ENCODE results near the gene PREB.

Gene PREB

DNA sequence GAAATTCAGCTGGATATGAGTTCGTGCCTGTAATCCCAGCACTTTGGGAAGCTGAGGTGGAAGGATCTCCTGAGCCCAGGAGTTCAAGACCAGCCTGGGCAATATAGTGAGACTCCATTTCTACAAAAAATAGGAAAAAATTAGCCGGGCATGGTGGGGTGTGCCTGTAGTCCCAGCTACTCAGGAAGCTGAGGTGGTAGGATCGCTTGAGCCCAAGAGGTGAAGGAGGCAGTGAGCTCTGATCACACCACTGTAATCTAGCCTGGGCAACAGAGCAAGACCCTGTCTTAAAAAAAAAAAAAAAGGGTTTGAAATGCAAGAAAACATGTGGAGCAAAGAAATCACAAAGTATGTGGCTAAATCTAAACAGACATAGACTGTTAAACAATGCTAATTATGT is 25.4 kb downstream of the PREB start:
- H3K27me3 ChIP-seq (ENCODE audit: insufficient read depth, low read depth, severe bottlenecking) = no peaks in the 10 kb centered on the region
- H3K9me3 ChIP-seq (ENCODE audit: severe bottlenecking) = no peaks in the 10 kb centered on the region
- TF ChIP-seq, protein P1, sequence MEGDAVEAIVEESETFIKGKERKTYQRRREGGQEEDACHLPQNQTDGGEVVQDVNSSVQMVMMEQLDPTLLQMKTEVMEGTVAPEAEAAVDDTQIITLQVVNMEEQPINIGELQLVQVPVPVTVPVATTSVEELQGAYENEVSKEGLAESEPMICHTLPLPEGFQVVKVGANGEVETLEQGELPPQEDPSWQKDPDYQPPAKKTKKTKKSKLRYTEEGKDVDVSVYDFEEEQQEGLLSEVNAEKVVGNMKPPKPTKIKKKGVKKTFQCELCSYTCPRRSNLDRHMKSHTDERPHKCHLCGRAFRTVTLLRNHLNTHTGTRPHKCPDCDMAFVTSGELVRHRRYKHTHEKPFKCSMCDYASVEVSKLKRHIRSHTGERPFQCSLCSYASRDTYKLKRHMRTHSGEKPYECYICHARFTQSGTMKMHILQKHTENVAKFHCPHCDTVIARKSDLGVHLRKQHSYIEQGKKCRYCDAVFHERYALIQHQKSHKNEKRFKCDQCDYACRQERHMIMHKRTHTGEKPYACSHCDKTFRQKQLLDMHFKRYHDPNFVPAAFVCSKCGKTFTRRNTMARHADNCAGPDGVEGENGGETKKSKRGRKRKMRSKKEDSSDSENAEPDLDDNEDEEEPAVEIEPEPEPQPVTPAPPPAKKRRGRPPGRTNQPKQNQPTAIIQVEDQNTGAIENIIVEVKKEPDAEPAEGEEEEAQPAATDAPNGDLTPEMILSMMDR (IDR thresholded peaks at IDR 0.05; ENCODE audit: low read depth, low read length) = no peak
- DNase-seq = no peak
- no peak overlapping the region for H3K27ac ChIP-seq
- no peak overlapping the region for H3K4me3 ChIP-seq (ENCODE audit: low read depth, low read length)
- H3K36me3 ChIP-seq = no peaks in the 10 kb centered on the region

DNA sequence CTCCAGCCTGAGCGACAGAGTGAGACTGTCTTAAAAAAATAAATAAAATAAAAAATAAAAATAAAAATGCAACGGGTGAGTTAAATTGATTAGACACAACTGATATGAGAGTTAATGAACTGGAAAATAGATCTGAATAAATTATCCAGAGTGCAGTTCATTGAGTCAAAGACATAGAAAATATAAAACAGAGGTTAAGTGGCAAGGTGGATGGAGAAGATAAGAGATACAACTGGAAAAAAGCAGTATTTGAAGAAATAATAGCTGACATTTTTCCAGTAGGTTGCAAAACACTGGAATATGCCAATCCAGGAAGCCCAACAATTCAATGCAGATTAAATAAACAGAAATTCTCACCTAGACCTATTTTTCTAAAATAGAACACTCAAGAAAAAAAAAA is 26.2 kb downstream of the PREB start:
- Histone ChIP-seq H3K36me3 (no peaks in the 10 kb centered on the region), H3K9me3 (ENCODE audit: severe bottlenecking) (no peaks in the 10 kb centered on the region), H3K27ac (no peak overlapping the region), H3K4me3 (ENCODE audit: low read depth, low read length) (no peak overlapping the region), H3K27me3 (ENCODE audit: insufficient read depth, low read depth, severe bottlenecking) (no peaks in the 10 kb centered on the region)
- DNase-seq = no peak
- TF ChIP-seq, protein P1 (IDR thresholded peaks at IDR 0.05; ENCODE audit: low read depth, low read length) = no peak

DNA sequence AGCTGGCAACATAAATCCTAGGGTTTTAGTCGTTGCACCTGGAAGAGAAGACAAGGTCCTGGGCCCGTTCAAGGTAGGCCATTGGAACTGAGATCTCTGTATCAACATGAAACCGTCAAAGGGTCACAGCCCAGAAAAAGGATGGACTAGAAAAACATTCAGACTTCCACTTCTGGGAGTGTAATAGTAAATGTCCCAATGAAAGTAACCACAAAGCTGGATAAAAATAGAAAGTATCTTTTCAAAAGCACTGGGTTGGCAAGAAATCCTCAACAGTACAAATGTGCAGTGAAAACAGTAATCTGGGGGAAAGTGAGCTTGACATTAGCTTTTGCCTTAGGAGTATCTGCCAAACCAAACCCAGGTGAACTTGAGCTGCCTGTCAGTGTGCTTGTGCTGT is 28.5 kb downstream of the PREB start:
- TF ChIP-seq, protein P1 (IDR thresholded peaks at IDR 0.05; ENCODE audit: low read depth, low read length) = no peak
- Histone ChIP-seq H3K27ac (no peak overlapping the region), H3K36me3 (no peaks in the 10 kb centered on the region), H3K4me3 (ENCODE audit: low read depth, low read length) (no peak overlapping the region), H3K27me3 (ENCODE audit: insufficient read depth, low read depth, severe bottlenecking) (no peaks in the 10 kb centered on the region), H3K9me3 (ENCODE audit: severe bottlenecking) (no peaks in the 10 kb centered on the region)
- no peak for DNase-seq

DNA sequence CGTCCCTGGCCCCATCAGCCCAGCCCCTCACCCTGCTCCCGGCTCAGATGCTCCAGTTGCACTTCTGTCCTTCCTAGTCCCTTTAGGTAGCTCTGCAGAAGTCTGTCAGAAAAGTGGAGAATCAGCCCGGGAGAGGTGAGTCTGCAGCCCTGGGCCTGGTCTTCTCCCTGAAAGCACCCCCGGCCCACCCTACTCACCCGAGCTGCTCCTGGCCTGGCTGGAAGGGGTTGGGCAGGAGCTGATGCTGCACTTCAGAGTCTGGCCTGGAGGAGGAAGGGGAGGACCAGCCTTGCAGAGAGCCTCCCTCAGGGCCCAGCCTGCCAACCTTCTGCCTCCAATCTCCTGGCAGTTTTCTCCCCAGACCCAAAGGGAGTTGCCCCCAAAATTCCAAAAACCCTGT is 32.1 kb downstream of the PREB start:
- TF ChIP-seq, protein P1 (IDR thresholded peaks at IDR 0.05; ENCODE audit: low read depth, low read length) = peak; percentile 28; the same call in 1 of the 2 replicates
- H3K36me3 ChIP-seq = no peaks in the 10 kb centered on the region
- DNase-seq = no peak
- no peaks in the 10 kb centered on the region for H3K9me3 ChIP-seq (ENCODE audit: severe bottlenecking)
- no peak overlapping the region for H3K4me3 ChIP-seq (ENCODE audit: low read depth, low read length)
- no peak overlapping the region for H3K27ac ChIP-seq
- no peaks in the 10 kb centered on the region for H3K27me3 ChIP-seq (ENCODE audit: insufficient read depth, low read depth, severe bottlenecking)

DNA sequence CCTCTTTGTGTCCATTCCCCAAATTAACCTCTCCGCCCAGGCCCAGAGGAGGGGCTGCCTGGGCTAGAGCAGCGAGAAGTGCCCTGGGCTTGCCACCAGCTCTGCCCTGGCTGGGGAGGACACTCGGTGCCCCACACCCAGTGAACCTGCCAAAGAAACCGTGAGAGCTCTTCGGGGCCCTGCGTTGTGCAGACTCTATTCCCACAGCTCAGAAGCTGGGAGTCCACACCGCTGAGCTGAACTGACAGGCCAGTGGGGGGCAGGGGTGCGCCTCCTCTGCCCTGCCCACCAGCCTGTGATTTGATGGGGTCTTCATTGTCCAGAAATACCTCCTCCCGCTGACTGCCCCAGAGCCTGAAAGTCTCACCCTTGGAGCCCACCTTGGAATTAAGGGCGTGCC is 34.4 kb downstream of the PREB start:
- no peak overlapping the region for H3K27ac ChIP-seq
- TF ChIP-seq, protein P1 (IDR thresholded peaks at IDR 0.05; ENCODE audit: low read depth, low read length) = peak; percentile 25; the same call in 1 of the 2 replicates
- H3K27me3 ChIP-seq (ENCODE audit: insufficient read depth, low read depth, severe bottlenecking) = no peaks in the 10 kb centered on the region
- no peaks in the 10 kb centered on the region for H3K9me3 ChIP-seq (ENCODE audit: severe bottlenecking)
- no peak for DNase-seq
- no peaks in the 10 kb centered on the region for H3K36me3 ChIP-seq
- no peak overlapping the region for H3K4me3 ChIP-seq (ENCODE audit: low read depth, low read length)

DNA sequence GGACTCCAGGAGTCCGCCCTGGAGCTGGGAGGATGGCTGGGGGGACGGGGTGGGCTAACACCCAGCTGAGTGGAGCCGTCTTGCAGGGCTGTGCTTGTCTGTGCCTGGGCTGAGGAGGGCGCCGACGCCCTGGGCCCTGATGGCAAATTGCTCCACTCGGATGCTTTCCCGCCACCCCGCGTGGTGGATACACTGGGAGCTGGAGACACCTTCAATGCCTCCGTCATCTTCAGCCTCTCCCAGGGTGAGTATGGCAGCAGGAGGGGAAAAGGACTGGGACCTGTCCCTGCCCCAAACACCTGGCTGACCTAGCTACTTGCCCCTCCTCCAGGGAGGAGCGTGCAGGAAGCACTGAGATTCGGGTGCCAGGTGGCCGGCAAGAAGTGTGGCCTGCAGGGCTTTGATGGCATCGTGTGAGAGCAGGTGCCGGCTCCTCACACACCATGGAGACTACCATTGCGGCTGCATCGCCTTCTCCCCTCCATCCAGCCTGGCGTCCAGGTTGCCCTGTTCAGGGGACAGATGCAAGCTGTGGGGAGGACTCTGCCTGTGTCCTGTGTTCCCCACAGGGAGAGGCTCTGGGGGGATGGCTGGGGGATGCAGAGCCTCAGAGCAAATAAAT is 35.0 kb downstream of the PREB start:
- no peaks in the 10 kb centered on the region for H3K36me3 ChIP-seq
- H3K4me3 ChIP-seq (ENCODE audit: low read depth, low read length) = no peak overlapping the region
- H3K9me3 ChIP-seq (ENCODE audit: severe bottlenecking) = no peaks in the 10 kb centered on the region
- H3K27ac ChIP-seq = no peak overlapping the region
- TF ChIP-seq, protein P1 (IDR thresholded peaks at IDR 0.05; ENCODE audit: low read depth, low read length) = no peak
- no peaks in the 10 kb centered on the region for H3K27me3 ChIP-seq (ENCODE audit: insufficient read depth, low read depth, severe bottlenecking)
- no peak for DNase-seq

Data from WERI-Rb-1 (cell line).